Measurements from ENCODE around the gene TPRA1. TPM values are rescaled to one million over a fixed set of nuclear protein-coding genes. Genes with fewer than 3 reads are reported as not detected.

TPRA1 gene
- total and polyA plus RNA-seq, 2 of the 4 experiments (the other 2 are of a cell fraction) = 17.9 to 40.1 TPM

- H3K27ac ChIP-seq (ENCODE audit: insufficient read depth, low read length) = no peak overlapping the region
- intact Hi-C loops (cut with micrococcal nuclease) = no loop called here
- no peak overlapping the region for H2BK120ac ChIP-seq (ENCODE audit: low read depth, low read length)
- H3K56ac ChIP-seq (ENCODE audit: extremely low read depth, insufficient read depth, low read length) = no peak overlapping the region
- H3K14ac ChIP-seq (replicated peaks; ENCODE audit: low read depth, low read length) = no peak overlapping the region
- BruUV-seq (replicated peaks) = no TSS peak
- H4K91ac ChIP-seq (ENCODE audit: insufficient read depth, low read depth, low read length) = no peak overlapping the region
- in situ Hi-C loops (cut with MboI; ENCODE audit: low sequenced_read_pairs) = no loop called here
- no peak overlapping the region for H2BK20ac ChIP-seq (ENCODE audit: low read depth, low read length)
- no peak overlapping the region for H3K4ac ChIP-seq (ENCODE audit: low read depth, low read length)
- H2BK5ac ChIP-seq (ENCODE audit: low read depth, low read length, poor library complexity, severe bottlenecking) = no peak overlapping the region
- H2AK5ac ChIP-seq (ENCODE audit: low read depth, low read length) = no peak overlapping the region
- DNase-seq (no peak), ATAC-seq (ENCODE audit: low read depth) (no peak)
- H3K4me3 ChIP-seq (ENCODE audit: insufficient read depth, low read depth, low read length) = no peak overlapping the region
- H3K9ac ChIP-seq (ENCODE audit: low read depth, low read length) = no peak overlapping the region
- H3K18ac ChIP-seq (ENCODE audit: low read depth, low read length) = no peak overlapping the region
- dilution Hi-C loops (cut with HindIII; ENCODE audit: low sequenced_read_pairs, unreplicated experiment) = no loop called here
- no peak overlapping the region for H3K4me2 ChIP-seq (ENCODE audit: low read depth, low read length)
- no peaks in the 10 kb centered on the region for H3K9me3 ChIP-seq (ENCODE audit: control insufficient read depth, insufficient read depth, low read length)
- peaks cover 38% of the 10 kb centered on the region for H3K27me3 ChIP-seq (ENCODE audit: control insufficient read depth, insufficient read depth, low read length)
- ChIA-PET CTCF (no interaction called here), POLR2A (ENCODE audit: unreplicated experiment) (no interaction called here)
- H4K5ac ChIP-seq (ENCODE audit: low read depth, low read length) = no peak overlapping the region
- H4K20me1 ChIP-seq (ENCODE audit: insufficient read depth, low read length) = peaks cover 10% of the 10 kb centered on the region; the same call in 1 of the 2 replicates
- H3K4me1 ChIP-seq (ENCODE audit: control insufficient read depth, insufficient read depth, low read length) = no peaks in the 10 kb centered on the region; the same call in 1 of the 2 replicates
- WGBS, 2 experiments (ENCODE audit: extremely low coverage in 2 of 2, insufficient read length in 1 of 2) = 0% methylated on average over 1 of the region's 12 CpGs; no CpG with 5 or more reads in 1 of the 2 experiments
- no peak overlapping the region for H2BK15ac ChIP-seq (ENCODE audit: low read depth, low read length)
- H3K79me1 ChIP-seq (ENCODE audit: low read depth in 1 of 2, low read length in 2 of 2) = no peaks in the 10 kb centered on the region
- no peak overlapping the region for H2AK9ac ChIP-seq (replicated peaks; ENCODE audit: low read depth, low read length, poor library complexity)
- TF ChIP-seq FOS (IDR thresholded peaks at IDR 0.05; ENCODE audit: low read depth, low read length) = no peak
- H3K9me1 ChIP-seq (ENCODE audit: insufficient read depth, low read length) = peaks cover 9% of the 10 kb centered on the region
- no peak overlapping the region for H2AFZ ChIP-seq (replicated peaks; ENCODE audit: low read length, poor library complexity)
- no peak overlapping the region for H3K23ac ChIP-seq (ENCODE audit: low read depth, low read length)
- H3K36me3 ChIP-seq (ENCODE audit: control insufficient read depth, insufficient read depth, low read length) = no peaks in the 10 kb centered on the region
- no peak overlapping the region for H4K8ac ChIP-seq (ENCODE audit: low read depth in 2 of 2, low read length in 2 of 2)
Observed at GRCh38 chr3:127634653-127635052, 44.1 kb upstream of the TPRA1 start.
